HepG2 (cell line): ENCODE measurements around the gene CDC14B. TPM values are rescaled to one million over a fixed set of nuclear protein-coding genes. Genes with fewer than 3 reads are reported as not detected.
A peak's percentile ranks its signal among the peaks of the same experiment; 100 is the strongest.

Experiments used
- ATAC-seq: fragments of 200-7000 bp; cut with Tn5 transposase; 3 replicates; pipeline ENCODE4 v1.9.1; 2020; ENCODE audit warnings: mild to moderate bottlenecking, moderate library complexity
- BruUV-seq: library from RNA; stranded (reverse); fragments of 400-500 nt; replicated peaks from 2 replicates; lab custom pipeline; 2021; lab: Mats Ljungman, UMichigan
- CTCF ChIA-PET: fragments of 300-600 bp; formaldehyde crosslinking; extraction: SDS; loops from one replicate; lab custom pipeline; 2021; ENCODE audit warnings: low total read pairs, inconsistent platforms, low intra/inter-chr PET ratio; lab: Yijun Ruan, JAX
- POLR2A ChIA-PET: fragments of 350-600 bp; sonication (Branson Sonifier 250); formaldehyde crosslinking; loops from one replicate; lab custom pipeline; 2020; ENCODE audit warnings: antibody characterized with exemption, inconsistent platforms; lab: Yijun Ruan, JAX
- DNase-seq: peaks from one replicate; pipeline ENCODE4 v3.0.0-alpha.2; 2015; ENCODE audit warnings: low spot score
- FAIRE-seq: peaks from 3 replicates; lab custom pipeline; 2011; peaks lifted over from hg19 to GRCh38; lab: Jason Lieb, UNC
- H2AFZ ChIP-seq: one replicate; pipeline ENCODE4 v1.6.1; 2011; ENCODE audit warnings: low read length, inconsistent platforms
- H3K27ac ChIP-seq: fragments of 300-600 bp; 3 replicates; pipeline ENCODE4 v1.8.0; 2011; ENCODE audit warnings: mixed run types, mild to moderate bottlenecking, mixed read lengths, low read length, inconsistent platforms; ENCODE audit not compliant: insufficient read depth; ENCODE audit errors: extremely low read length
- H3K27me3 ChIP-seq, 2 experiments: fragments of 200-600 bp in 1 of 2; 2 replicates in 1 of 2; 3 replicates in 1 of 2; pipeline versions ENCODE4 v1.6.0 to v1.8.0; 2011; ENCODE audit warnings: low read length in 2 of 2, mild to moderate bottlenecking in 2 of 2, moderate library complexity in 2 of 2, inconsistent platforms in 1 of 2; ENCODE audit not compliant: insufficient read depth in 2 of 2, control insufficient read depth in 1 of 2
- H3K36me3 ChIP-seq, 2 experiments: fragments of 200-600 bp in 1 of 2; replicated peaks in 1 of 2; 2 replicates in 1 of 2; 3 replicates in 1 of 2; pipeline versions ENCODE4 v1.5.1 to v1.8.0; 2011; ENCODE audit warnings: low read length in 2 of 2, inconsistent platforms in 1 of 2; ENCODE audit not compliant: insufficient read depth in 2 of 2, control insufficient read depth in 1 of 2
- H3K4me1 ChIP-seq: 2 replicates; pipeline ENCODE4 v1.5.1; 2012; ENCODE audit warnings: low read length, inconsistent platforms; ENCODE audit not compliant: insufficient read depth
- H3K4me2 ChIP-seq: 2 replicates; pipeline ENCODE4 v1.6.0; 2011; ENCODE audit warnings: low read depth, low read length, inconsistent platforms
- H3K4me3 ChIP-seq, 3 experiments: fragments of 200-600 bp in 1 of 3; sonication (generic), shearing (Covaris generic) in 1 of 3; replicated peaks in 1 of 3; 2 replicates each; pipeline ENCODE4 v1.5.1; 2011 to 2016; ENCODE audit warnings: low read length in 3 of 3, inconsistent platforms in 2 of 3, low read depth in 2 of 3, mild to moderate bottlenecking in 2 of 3, control low read depth in 1 of 3, mixed read lengths in 1 of 3; ENCODE audit not compliant: insufficient read depth in 1 of 3
- H3K79me2 ChIP-seq: one replicate; pipeline ENCODE4 v1.6.1; 2011; ENCODE audit warnings: low read length, inconsistent platforms; ENCODE audit not compliant: insufficient read depth
- H3K9ac ChIP-seq: 2 replicates; pipeline ENCODE4 v1.6.0; 2011; ENCODE audit warnings: mild to moderate bottlenecking, low read depth, low read length, inconsistent platforms; ENCODE audit not compliant: insufficient read depth
- H3K9me3 ChIP-seq: 2 replicates; pipeline ENCODE4 v1.5.1; 2012; ENCODE audit warnings: mild to moderate bottlenecking, low read length
- H4K20me1 ChIP-seq: 2 replicates; pipeline ENCODE4 v1.6.0; 2011; ENCODE audit warnings: inconsistent platforms, mild to moderate bottlenecking, low read length, moderate library complexity; ENCODE audit not compliant: insufficient read depth
- NCOA5 ChIP-seq: sonication (generic); formaldehyde crosslinking; IDR thresholded peaks from 2 replicates; pipeline ENCODE4 v1.4.0; 2020; ENCODE audit warnings: missing genetic modification reagents
- TEAD3 ChIP-seq: optimal IDR thresholded peaks from 2 replicates; pipeline ENCODE3; 2016; ENCODE audit warnings: borderline replicate concordance
- ZBTB3 ChIP-seq: sonication (generic); formaldehyde crosslinking; IDR thresholded peaks from 2 replicates; pipeline ENCODE4 v1.4.0; 2020; ENCODE audit warnings: low read depth, mild to moderate bottlenecking, moderate library complexity, missing genetic modification reagents, borderline replicate concordance
- ZNF713 ChIP-seq: sonication (generic); formaldehyde crosslinking; IDR thresholded peaks from 2 replicates; pipeline ENCODE4 v1.4.0; 2020; ENCODE audit warnings: mild to moderate bottlenecking, missing genetic modification reagents
- ZNF780A ChIP-seq: sonication (generic); formaldehyde crosslinking; IDR thresholded peaks from 2 replicates; pipeline ENCODE4 v1.8.0; 2022; ENCODE audit warnings: mild to moderate bottlenecking, missing genetic modification reagents, moderate library complexity
- WGBS: methylation state at CpG from one replicate; pipeline ENCODE4 v1.1.6; 2017; ENCODE audit warnings: low lambda C conversion rate; 5-methylcytosine and 5-hydroxymethylcytosine counted together
- in situ Hi-C: cut with HindIII; loops from 2 replicates; pipeline ENCODE4 v1.10.0; 2017; ENCODE audit warnings: low pct_unique_long_range_greater_than_20kb; ENCODE audit not compliant: extremely low pct_ligation_motif_present
- intact Hi-C: fragments of 100-400 bp; cut with micrococcal nuclease; formaldehyde crosslinking; loops from one replicate; pipeline ENCODE4 v1.10.0; 2022; ENCODE audit not compliant: unreplicated experiment
- polyA plus RNA-seq, 8 experiments: library from polyadenylated mRNA; depleted of rRNA in 3 of 8; stranded (reverse) in 7 of 8; unstranded in 1 of 8; fragments of >200 nt; fragmentation: Illumina TruSeq in 4 of 8; extraction: Trizol in 4 of 8; gene quantifications; 2 replicates each; pipeline versions ENCODE4 v1.2.1 to v1.2.3, GENCODE V29; 2011 to 2016; ENCODE audit warnings: low read depth in 4 of 8, missing spikeins in 1 of 8, mixed read lengths in 1 of 8; ENCODE audit not compliant: insufficient read depth in 1 of 8
- total RNA-seq, 5 experiments: library from RNA; depleted of rRNA; stranded (reverse); fragments of >200 nt; fragmentation: Illumina TruSeq; extraction: Trizol; gene quantifications; 2 replicates each; pipeline ENCODE4 v1.2.3, GENCODE V29; 2016; ENCODE audit warnings: low read depth in 1 of 5
- TF ChIP-seq, protein P1 (sequence below): sonication (generic); formaldehyde crosslinking; IDR thresholded peaks from 2 replicates; pipeline ENCODE4 v1.4.0; 2020; ENCODE audit warnings: missing genetic modification reagents, borderline replicate concordance
- TF ChIP-seq, protein P2 (sequence below): sonication (generic); formaldehyde crosslinking; IDR thresholded peaks from 2 replicates; pipeline ENCODE4 v1.5.1; 2020; ENCODE audit warnings: mild to moderate bottlenecking, missing genetic modification reagents, moderate library complexity
- TF ChIP-seq, protein P3 (sequence below): sonication (generic); formaldehyde crosslinking; IDR thresholded peaks from 2 replicates; pipeline ENCODE4 v1.4.0; 2020; ENCODE audit warnings: missing genetic modification reagents
- TF ChIP-seq, protein P4 (sequence below): sonication (generic); formaldehyde crosslinking; IDR thresholded peaks from 2 replicates; pipeline ENCODE4 v1.4.0; 2020; ENCODE audit warnings: low read depth, missing genetic modification reagents

Gene CDC14B
- total and polyA plus RNA-seq, 2 of the 13 experiments (the other 11 are each of a cell fraction or from before 2014, with no cell fraction given), result 25.8 to 33.3 TPM

DNA sequence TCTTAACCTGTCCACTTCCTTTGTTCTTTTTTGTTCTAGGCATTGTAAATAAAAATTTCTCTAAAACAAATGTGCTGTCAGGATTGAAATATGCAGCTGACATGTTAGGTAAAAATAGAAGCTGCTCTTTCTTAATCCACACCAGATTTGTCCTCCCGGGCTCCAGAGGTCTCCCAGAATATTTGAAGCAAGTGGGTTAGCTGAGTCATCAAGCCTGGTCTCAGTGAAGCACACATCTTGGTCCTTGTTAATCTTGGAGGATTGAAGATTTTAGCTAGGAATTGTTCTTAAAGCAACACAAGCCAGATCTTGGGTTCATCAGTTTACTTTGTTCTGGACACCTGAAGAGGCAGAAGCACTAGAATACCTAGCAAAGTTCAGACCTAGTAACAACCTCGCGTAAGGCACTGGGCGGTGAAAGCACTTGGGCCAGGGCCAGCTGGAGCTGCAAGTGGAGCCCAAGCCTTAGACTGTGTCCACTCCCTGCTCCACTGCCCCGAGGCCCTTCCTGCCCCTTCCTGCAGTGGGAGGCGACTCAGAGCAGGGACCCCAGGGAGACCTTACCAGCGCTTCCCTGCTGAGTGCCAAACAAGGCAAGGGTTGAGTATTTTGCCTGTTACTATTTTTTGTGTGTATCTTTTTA, 133.1 kb downstream of the CDC14B start (continued):
- TF ChIP-seq, protein P1, sequence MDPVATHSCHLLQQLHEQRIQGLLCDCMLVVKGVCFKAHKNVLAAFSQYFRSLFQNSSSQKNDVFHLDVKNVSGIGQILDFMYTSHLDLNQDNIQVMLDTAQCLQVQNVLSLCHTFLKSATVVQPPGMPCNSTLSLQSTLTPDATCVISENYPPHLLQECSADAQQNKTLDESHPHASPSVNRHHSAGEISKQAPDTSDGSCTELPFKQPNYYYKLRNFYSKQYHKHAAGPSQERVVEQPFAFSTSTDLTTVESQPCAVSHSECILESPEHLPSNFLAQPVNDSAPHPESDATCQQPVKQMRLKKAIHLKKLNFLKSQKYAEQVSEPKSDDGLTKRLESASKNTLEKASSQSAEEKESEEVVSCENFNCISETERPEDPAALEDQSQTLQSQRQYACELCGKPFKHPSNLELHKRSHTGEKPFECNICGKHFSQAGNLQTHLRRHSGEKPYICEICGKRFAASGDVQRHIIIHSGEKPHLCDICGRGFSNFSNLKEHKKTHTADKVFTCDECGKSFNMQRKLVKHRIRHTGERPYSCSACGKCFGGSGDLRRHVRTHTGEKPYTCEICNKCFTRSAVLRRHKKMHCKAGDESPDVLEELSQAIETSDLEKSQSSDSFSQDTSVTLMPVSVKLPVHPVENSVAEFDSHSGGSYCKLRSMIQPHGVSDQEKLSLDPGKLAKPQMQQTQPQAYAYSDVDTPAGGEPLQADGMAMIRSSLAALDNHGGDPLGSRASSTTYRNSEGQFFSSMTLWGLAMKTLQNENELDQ (CRISPR knock-in tag), result no peak
- no peak for TF ChIP-seq TEAD3 (CRISPR knock-in tag)

DNA sequence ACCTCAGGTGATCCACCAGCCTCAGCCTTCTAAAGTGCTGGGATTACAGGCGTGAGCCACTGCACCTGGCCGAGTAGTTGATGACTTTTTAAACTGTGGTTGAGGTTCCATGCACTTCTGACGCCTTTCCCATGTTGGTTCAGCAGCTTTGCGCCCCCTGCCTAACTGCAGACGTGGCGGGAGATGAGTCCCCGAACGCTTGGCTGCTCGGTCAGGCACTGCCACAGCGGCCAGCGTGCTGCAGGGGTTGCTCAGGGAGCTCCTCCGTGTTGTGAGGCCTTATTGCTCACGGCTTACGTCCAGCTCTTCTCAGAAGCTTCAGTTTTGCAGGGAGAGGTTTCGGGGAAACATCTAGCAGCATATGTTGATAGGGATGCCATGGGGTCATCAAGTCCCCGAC, 134.4 kb downstream of the CDC14B start:
- no peaks in the 10 kb centered on the region for H4K20me1 ChIP-seq
- DNase-seq (no peak), ATAC-seq (no peak), FAIRE-seq (no peak)
- ChIA-PET CTCF (no interaction called here), POLR2A (interaction anchor here (1.0 kb wide), 1 partner anchor 10 kb away, joined by 4 read pairs; no protein-coding TSS in a partner anchor)
- H3K27ac ChIP-seq, result no peak overlapping the region
- no peak overlapping the region for H3K4me3 ChIP-seq
- H3K4me2 ChIP-seq, result no peak overlapping the region
- intact Hi-C loops (no loop called here), in situ Hi-C loops (no loop called here)
- H3K9me3 ChIP-seq, result no peaks in the 10 kb centered on the region
- H2AFZ ChIP-seq, result no peak overlapping the region
- WGBS, result 97% methylated on average over 16 of the region's 16 CpGs
- no peak overlapping the region for H3K9ac ChIP-seq
- no TSS peak for BruUV-seq
- H3K36me3 ChIP-seq, result peaks cover 10 to 50% of the 10 kb centered on the region in 2 experiments
- peaks cover 54% of the 10 kb centered on the region for H3K4me1 ChIP-seq
- H3K27me3 ChIP-seq, result no peaks in the 10 kb centered on the region
- no peaks in the 10 kb centered on the region for H3K79me2 ChIP-seq
- TF ChIP-seq ZNF713 (CRISPR knock-in tag) (no peak), ZBTB3 (CRISPR knock-in tag) (no peak), ZNF780A (no peak), NCOA5 (CRISPR knock-in tag) (no peak)
- TF ChIP-seq, protein P2, sequence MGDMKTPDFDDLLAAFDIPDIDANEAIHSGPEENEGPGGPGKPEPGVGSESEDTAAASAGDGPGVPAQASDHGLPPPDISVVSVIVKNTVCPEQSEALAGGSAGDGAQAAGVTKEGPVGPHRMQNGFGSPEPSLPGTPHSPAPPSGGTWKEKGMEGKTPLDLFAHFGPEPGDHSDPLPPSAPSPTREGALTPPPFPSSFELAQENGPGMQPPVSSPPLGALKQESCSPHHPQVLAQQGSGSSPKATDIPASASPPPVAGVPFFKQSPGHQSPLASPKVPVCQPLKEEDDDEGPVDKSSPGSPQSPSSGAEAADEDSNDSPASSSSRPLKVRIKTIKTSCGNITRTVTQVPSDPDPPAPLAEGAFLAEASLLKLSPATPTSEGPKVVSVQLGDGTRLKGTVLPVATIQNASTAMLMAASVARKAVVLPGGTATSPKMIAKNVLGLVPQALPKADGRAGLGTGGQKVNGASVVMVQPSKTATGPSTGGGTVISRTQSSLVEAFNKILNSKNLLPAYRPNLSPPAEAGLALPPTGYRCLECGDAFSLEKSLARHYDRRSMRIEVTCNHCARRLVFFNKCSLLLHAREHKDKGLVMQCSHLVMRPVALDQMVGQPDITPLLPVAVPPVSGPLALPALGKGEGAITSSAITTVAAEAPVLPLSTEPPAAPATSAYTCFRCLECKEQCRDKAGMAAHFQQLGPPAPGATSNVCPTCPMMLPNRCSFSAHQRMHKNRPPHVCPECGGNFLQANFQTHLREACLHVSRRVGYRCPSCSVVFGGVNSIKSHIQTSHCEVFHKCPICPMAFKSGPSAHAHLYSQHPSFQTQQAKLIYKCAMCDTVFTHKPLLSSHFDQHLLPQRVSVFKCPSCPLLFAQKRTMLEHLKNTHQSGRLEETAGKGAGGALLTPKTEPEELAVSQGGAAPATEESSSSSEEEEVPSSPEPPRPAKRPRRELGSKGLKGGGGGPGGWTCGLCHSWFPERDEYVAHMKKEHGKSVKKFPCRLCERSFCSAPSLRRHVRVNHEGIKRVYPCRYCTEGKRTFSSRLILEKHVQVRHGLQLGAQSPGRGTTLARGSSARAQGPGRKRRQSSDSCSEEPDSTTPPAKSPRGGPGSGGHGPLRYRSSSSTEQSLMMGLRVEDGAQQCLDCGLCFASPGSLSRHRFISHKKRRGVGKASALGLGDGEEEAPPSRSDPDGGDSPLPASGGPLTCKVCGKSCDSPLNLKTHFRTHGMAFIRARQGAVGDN (CRISPR knock-in tag), result peak; percentile 26; the same call in 1 of the 2 replicates
- TF ChIP-seq, protein P3, sequence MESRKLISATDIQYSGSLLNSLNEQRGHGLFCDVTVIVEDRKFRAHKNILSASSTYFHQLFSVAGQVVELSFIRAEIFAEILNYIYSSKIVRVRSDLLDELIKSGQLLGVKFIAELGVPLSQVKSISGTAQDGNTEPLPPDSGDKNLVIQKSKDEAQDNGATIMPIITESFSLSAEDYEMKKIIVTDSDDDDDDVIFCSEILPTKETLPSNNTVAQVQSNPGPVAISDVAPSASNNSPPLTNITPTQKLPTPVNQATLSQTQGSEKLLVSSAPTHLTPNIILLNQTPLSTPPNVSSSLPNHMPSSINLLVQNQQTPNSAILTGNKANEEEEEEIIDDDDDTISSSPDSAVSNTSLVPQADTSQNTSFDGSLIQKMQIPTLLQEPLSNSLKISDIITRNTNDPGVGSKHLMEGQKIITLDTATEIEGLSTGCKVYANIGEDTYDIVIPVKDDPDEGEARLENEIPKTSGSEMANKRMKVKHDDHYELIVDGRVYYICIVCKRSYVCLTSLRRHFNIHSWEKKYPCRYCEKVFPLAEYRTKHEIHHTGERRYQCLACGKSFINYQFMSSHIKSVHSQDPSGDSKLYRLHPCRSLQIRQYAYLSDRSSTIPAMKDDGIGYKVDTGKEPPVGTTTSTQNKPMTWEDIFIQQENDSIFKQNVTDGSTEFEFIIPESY (CRISPR knock-in tag), result peak; percentile 93
- TF ChIP-seq, protein P4, sequence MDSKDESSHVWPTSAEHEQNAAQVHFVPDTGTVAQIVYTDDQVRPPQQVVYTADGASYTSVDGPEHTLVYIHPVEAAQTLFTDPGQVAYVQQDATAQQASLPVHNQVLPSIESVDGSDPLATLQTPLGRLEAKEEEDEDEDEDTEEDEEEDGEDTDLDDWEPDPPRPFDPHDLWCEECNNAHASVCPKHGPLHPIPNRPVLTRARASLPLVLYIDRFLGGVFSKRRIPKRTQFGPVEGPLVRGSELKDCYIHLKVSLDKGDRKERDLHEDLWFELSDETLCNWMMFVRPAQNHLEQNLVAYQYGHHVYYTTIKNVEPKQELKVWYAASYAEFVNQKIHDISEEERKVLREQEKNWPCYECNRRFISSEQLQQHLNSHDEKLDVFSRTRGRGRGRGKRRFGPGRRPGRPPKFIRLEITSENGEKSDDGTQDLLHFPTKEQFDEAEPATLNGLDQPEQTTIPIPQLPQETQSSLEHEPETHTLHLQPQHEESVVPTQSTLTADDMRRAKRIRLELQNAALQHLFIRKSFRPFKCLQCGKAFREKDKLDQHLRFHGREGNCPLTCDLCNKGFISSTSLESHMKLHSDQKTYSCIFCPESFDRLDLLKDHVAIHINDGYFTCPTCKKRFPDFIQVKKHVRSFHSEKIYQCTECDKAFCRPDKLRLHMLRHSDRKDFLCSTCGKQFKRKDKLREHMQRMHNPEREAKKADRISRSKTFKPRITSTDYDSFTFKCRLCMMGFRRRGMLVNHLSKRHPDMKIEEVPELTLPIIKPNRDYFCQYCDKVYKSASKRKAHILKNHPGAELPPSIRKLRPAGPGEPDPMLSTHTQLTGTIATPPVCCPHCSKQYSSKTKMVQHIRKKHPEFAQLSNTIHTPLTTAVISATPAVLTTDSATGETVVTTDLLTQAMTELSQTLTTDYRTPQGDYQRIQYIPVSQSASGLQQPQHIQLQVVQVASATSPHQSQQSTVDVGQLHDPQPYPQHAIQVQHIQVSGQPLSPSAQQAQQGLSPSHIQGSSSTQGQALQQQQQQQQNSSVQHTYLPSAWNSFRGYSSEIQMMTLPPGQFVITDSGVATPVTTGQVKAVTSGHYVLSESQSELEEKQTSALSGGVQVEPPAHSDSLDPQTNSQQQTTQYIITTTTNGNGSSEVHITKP (CRISPR knock-in tag), result no peak
